ENCODE data around the gene TAF3. TPM values are rescaled to one million over a fixed set of nuclear protein-coding genes. Genes with fewer than 3 reads are reported as not detected.

Gene TAF3
- total and polyA plus RNA-seq, 11 donors: 5.7 to 14.0 (median 10.3) TPM

- Histone ChIP-seq H3K9me3 (no peaks in the 10 kb centered on the region), H3K36me3 (peaks cover 0 to 2% (median 0%) of the 10 kb centered on the region in 9 donors), H3K4me1 (peaks cover 0 to 6% (median 0%) of the 10 kb centered on the region in 12 donors), H3K27ac (no peak overlapping the region), H3K27me3 (no peaks in the 10 kb centered on the region), H3K4me3 (no peak overlapping the region)
- 61 to 87% (median 67%) methylated on average over 1 of the region's 1 CpG for WGBS, 4 donors
- TF ChIP-seq POLR2A (IDR thresholded peaks at IDR 0.05): no peak
- TF ChIP-seq CTCF (IDR thresholded peaks at IDR 0.05): no peak
- intact Hi-C loops (cut with DNase I): no loop called here
- DNase-seq: no peak
- ATAC-seq: no peak
Measured at GRCh38 chr10:7846591-7846990, 28.3 kb downstream of the TAF3 start.

- no peaks in the 10 kb centered on the region for H3K36me3 ChIP-seq
- peaks cover 0 to 27% (median 14%) of the 10 kb centered on the region in 12 donors for H3K4me1 ChIP-seq
- 89 to 93% (median 92%) methylated on average over 4 of the region's 4 CpGs for WGBS, 4 donors
- no peak overlapping the region for H3K4me3 ChIP-seq
- TF ChIP-seq POLR2A (IDR thresholded peaks at IDR 0.05) (no peak), CTCF (IDR thresholded peaks at IDR 0.05) (no peak)
- intact Hi-C loops (cut with DNase I): no loop called here
- no peaks in the 10 kb centered on the region for H3K9me3 ChIP-seq
- no peak overlapping the region for H3K27ac ChIP-seq
- ATAC-seq: no peak
- H3K27me3 ChIP-seq: no peaks in the 10 kb centered on the region
- no peak for DNase-seq
Measured at GRCh38 chr10:7853226-7853842, 35.0 kb downstream of the TAF3 start.

- WGBS, 4 donors: 92 to 97% (median 95%) methylated on average over 3 of the region's 3 CpGs
- Histone ChIP-seq H3K4me3 (no peak overlapping the region), H3K9me3 (no peaks in the 10 kb centered on the region), H3K4me1 (peaks cover 0 to 27% (median 14%) of the 10 kb centered on the region in 12 donors), H3K27me3 (no peaks in the 10 kb centered on the region), H3K27ac (no peak overlapping the region), H3K36me3 (no peaks in the 10 kb centered on the region)
- intact Hi-C loops (cut with DNase I): no loop called here
- ATAC-seq (no peak), DNase-seq (no peak)
- TF ChIP-seq POLR2A (IDR thresholded peaks at IDR 0.05) (no peak), CTCF (IDR thresholded peaks at IDR 0.05) (no peak)
Measured at GRCh38 chr10:7853890-7854289, 35.6 kb downstream of the TAF3 start.

- DNase-seq: no peak
- WGBS, 4 donors: 82 to 96% (median 90%) methylated on average over 4 of the region's 4 CpGs
- Histone ChIP-seq H3K27ac (no peak overlapping the region), H3K4me1 (peaks cover 0 to 27% (median 14%) of the 10 kb centered on the region in 12 donors), H3K36me3 (no peaks in the 10 kb centered on the region), H3K27me3 (no peaks in the 10 kb centered on the region), H3K4me3 (no peak overlapping the region), H3K9me3 (peaks cover 0 to 1% (median 0%) of the 10 kb centered on the region in 12 donors)
- intact Hi-C loops (cut with DNase I): no loop called here
- no peak for ATAC-seq
- TF ChIP-seq POLR2A (IDR thresholded peaks at IDR 0.05) (no peak), CTCF (IDR thresholded peaks at IDR 0.05) (no peak)
Measured at GRCh38 chr10:7855205-7855604, 36.9 kb downstream of the TAF3 start.
